ENCODE results near the gene C2CD4C. TPM values are rescaled to one million over a fixed set of nuclear protein-coding genes. Genes with fewer than 3 reads are reported as not detected.

The C2CD4C gene
- total RNA-seq, 1 experiment from 2014 or later: 0.43 TPM

DNA sequence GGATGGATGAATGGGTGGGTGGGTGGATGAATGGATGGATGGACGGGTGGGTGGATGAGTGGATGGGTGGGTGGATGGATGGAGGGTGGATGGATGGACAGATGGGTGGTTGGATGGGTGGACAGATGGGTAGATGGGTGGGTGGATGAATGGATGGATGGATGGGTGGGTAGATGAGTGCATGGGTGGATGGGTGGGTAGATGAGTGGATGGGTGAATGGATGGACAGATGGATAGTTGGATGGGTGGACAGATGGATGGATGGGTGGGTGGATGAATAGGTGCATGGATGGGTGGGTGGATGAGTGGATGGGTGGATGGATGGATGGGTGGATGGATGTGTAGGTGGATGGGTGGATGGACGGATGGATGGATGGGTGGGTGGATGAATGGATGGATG is 34.1 kb upstream of the C2CD4C start:
- H3K27ac Mint-ChIP-seq (ENCODE audit: unreplicated experiment): no peak overlapping the region
- no peaks in the 10 kb centered on the region for H3K36me3 ChIP-seq (ENCODE audit: control insufficient read depth, insufficient read depth, low read length)
- CTCF ChIA-PET: no interaction called here
- H3K9me3 Mint-ChIP-seq (ENCODE audit: unreplicated experiment): peaks cover 10% of the 10 kb centered on the region
- H3K4me1 Mint-ChIP-seq (ENCODE audit: low read depth, unreplicated experiment): no peaks in the 10 kb centered on the region
- POLR2A ChIA-PET: no interaction called here
- no peak for DNase-seq
- intact Hi-C loops (cut with micrococcal nuclease; ENCODE audit: unreplicated experiment): no loop called here
- peaks cover 6% of the 10 kb centered on the region for H3K36me3 Mint-ChIP-seq (ENCODE audit: insufficient read depth, unreplicated experiment)
- no peaks in the 10 kb centered on the region for H3K4me1 ChIP-seq
- TF ChIP-seq CTCF (IDR thresholded peaks at IDR 0.05; ENCODE audit: insufficient read depth in 1 of 2, low read depth in 1 of 2, low read length in 1 of 2, severe bottlenecking in 1 of 2, unreplicated experiment in 1 of 2): no peak
- H3K4me3 Mint-ChIP-seq (ENCODE audit: unreplicated experiment): no peak overlapping the region
- no peaks in the 10 kb centered on the region for H3K27me3 Mint-ChIP-seq (ENCODE audit: insufficient read depth, unreplicated experiment)
- H3K27me3 ChIP-seq (replicated peaks; ENCODE audit: control insufficient read depth, insufficient read depth, low read length): no peaks in the 10 kb centered on the region
- BruUV-seq (replicated peaks): no TSS peak
- H3K4me3 ChIP-seq (ENCODE audit: low read depth, low read length): no peak overlapping the region
- H3K9me3 ChIP-seq: no peaks in the 10 kb centered on the region

DNA sequence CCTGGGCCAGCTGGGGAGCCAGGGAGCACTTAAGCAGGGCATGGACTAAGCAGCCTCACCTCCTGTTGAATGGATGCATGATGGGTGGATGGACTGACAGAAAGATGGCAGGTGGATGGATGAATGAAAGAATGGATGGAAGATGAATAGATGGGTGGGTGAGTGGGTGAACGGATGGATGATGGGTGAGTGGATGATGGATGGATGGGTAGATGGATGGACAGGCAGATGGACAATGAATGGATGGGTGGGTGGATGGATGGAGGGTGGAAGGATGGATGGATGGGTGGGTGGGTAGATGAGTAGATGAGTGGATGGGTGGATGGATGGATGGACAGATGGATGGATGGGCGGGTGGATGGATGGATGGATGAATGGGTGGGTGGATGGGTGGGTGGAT is 33.1 kb upstream of the C2CD4C start:
- peaks cover 10% of the 10 kb centered on the region for H3K9me3 Mint-ChIP-seq (ENCODE audit: unreplicated experiment)
- Histone ChIP-seq H3K4me3 (ENCODE audit: low read depth, low read length) (no peak overlapping the region), H3K9me3 (no peaks in the 10 kb centered on the region), H3K36me3 (ENCODE audit: control insufficient read depth, insufficient read depth, low read length) (no peaks in the 10 kb centered on the region), H3K27me3 (replicated peaks; ENCODE audit: control insufficient read depth, insufficient read depth, low read length) (no peaks in the 10 kb centered on the region), H3K4me1 (no peaks in the 10 kb centered on the region)
- CTCF ChIA-PET: no interaction called here
- H3K27ac Mint-ChIP-seq (ENCODE audit: unreplicated experiment): no peak overlapping the region
- H3K36me3 Mint-ChIP-seq (ENCODE audit: insufficient read depth, unreplicated experiment): peaks cover 6% of the 10 kb centered on the region
- BruUV-seq (replicated peaks): no TSS peak
- POLR2A ChIA-PET: no interaction called here
- peaks cover 3% of the 10 kb centered on the region for H3K27me3 Mint-ChIP-seq (ENCODE audit: insufficient read depth, unreplicated experiment)
- DNase-seq: no peak
- intact Hi-C loops (cut with micrococcal nuclease; ENCODE audit: unreplicated experiment): no loop called here
- no peak for TF ChIP-seq CTCF (IDR thresholded peaks at IDR 0.05; ENCODE audit: insufficient read depth in 1 of 2, low read depth in 1 of 2, low read length in 1 of 2, severe bottlenecking in 1 of 2, unreplicated experiment in 1 of 2)
- H3K4me1 Mint-ChIP-seq (ENCODE audit: low read depth, unreplicated experiment): no peaks in the 10 kb centered on the region
- H3K4me3 Mint-ChIP-seq (ENCODE audit: unreplicated experiment): no peak overlapping the region

DNA sequence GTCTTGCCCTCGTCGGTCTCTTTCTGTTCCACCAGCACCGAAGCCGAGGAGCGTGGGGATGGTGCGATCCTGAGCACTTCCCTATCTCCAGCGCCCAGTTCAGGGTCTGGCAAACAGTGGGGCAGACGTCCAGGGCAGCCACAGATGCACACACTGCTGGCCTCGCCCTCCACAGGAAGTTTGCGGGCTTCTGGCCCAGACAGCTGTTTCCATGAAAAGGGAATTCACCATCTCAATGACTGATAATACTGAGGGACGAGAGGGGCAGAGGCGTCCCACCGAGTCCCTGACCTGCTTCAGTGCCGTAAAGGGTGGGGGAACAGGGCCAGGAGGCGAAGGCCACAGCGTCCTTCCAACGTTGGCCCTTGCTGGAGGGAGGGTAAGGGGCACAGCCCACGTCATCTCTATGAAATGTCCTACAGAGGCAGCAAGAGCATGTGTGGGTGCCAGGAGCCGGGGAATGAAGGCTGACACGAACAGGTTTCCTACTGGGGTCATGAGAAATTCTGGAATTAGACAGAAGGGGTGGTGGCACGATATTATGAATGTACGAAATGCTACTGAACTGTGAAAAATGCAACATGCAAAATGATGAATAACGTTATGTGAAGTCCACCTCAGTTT is 32.4 kb upstream of the C2CD4C start:
- Histone ChIP-seq H3K36me3 (ENCODE audit: control insufficient read depth, insufficient read depth, low read length) (no peaks in the 10 kb centered on the region), H3K9me3 (no peaks in the 10 kb centered on the region), H3K27me3 (replicated peaks; ENCODE audit: control insufficient read depth, insufficient read depth, low read length) (no peaks in the 10 kb centered on the region), H3K4me3 (ENCODE audit: low read depth, low read length) (no peak overlapping the region), H3K4me1 (no peaks in the 10 kb centered on the region)
- ChIA-PET POLR2A (no interaction called here), CTCF (no interaction called here)
- no peak overlapping the region for H3K27ac Mint-ChIP-seq (ENCODE audit: unreplicated experiment)
- no peak overlapping the region for H3K4me3 Mint-ChIP-seq (ENCODE audit: unreplicated experiment)
- no peaks in the 10 kb centered on the region for H3K4me1 Mint-ChIP-seq (ENCODE audit: low read depth, unreplicated experiment)
- DNase-seq: no peak
- H3K9me3 Mint-ChIP-seq (ENCODE audit: unreplicated experiment): peaks cover 10% of the 10 kb centered on the region
- peaks cover 4% of the 10 kb centered on the region for H3K27me3 Mint-ChIP-seq (ENCODE audit: insufficient read depth, unreplicated experiment)
- no TSS peak for BruUV-seq (replicated peaks)
- H3K36me3 Mint-ChIP-seq (ENCODE audit: insufficient read depth, unreplicated experiment): peaks cover 6% of the 10 kb centered on the region
- TF ChIP-seq CTCF (IDR thresholded peaks at IDR 0.05; ENCODE audit: insufficient read depth in 1 of 2, low read depth in 1 of 2, low read length in 1 of 2, severe bottlenecking in 1 of 2, unreplicated experiment in 1 of 2): no peak
- intact Hi-C loops (cut with micrococcal nuclease; ENCODE audit: unreplicated experiment): no loop called here

Measured in Caco-2 (cell line).